ENCODE measurements around the gene CORO1C.

CORO1C gene

GRCh38 chr12:108613548-108613947 is 117.8 kb downstream of the CORO1C start:
- no peak for DNase-seq

GRCh38 chr12:108612788-108613282 is 118.5 kb downstream of the CORO1C start:
- DNase-seq = no peak

- DNase-seq = peak; percentile 33
Measured at GRCh38 chr12:108611884-108612415, 119.4 kb downstream of the CORO1C start.

GRCh38 chr12:108610856-108611605 is 120.3 kb downstream of the CORO1C start:
- no peak for DNase-seq

GRCh38 chr12:108610336-108610815 is 120.9 kb downstream of the CORO1C start:
- no peak for DNase-seq

GRCh38 chr12:108609537-108610335 is 121.6 kb downstream of the CORO1C start:
- no peak for DNase-seq

GRCh38 chr12:108608616-108609015 is 122.7 kb downstream of the CORO1C start:
- DNase-seq = no peak

GRCh38 chr12:108607981-108608600 is 123.2 kb downstream of the CORO1C start:
- no peak for DNase-seq

GRCh38 chr12:108606492-108606891 is 124.8 kb downstream of the CORO1C start:
- DNase-seq = no peak

- no peak for DNase-seq
Measured at GRCh38 chr12:108605690-108606406, 125.5 kb downstream of the CORO1C start.

GRCh38 chr12:108605000-108605689 is 126.2 kb downstream of the CORO1C start:
- DNase-seq = no peak

GRCh38 chr12:108604208-108604941 is 126.9 kb downstream of the CORO1C start:
- no peak for DNase-seq

- DNase-seq = no peak
Measured at GRCh38 chr12:108603743-108604142, 127.6 kb downstream of the CORO1C start.

- DNase-seq = no peak
Measured at GRCh38 chr12:108602976-108603704, 128.2 kb downstream of the CORO1C start.

- DNase-seq = no peak
Measured at GRCh38 chr12:108602209-108602705, 129.1 kb downstream of the CORO1C start.

GRCh38 chr12:108600702-108601007 is 130.7 kb downstream of the CORO1C start:
- DNase-seq = no peak

- no peak for DNase-seq
Measured at GRCh38 chr12:108599948-108600701, 131.2 kb downstream of the CORO1C start.

GRCh38 chr12:108599541-108599940 is 131.8 kb downstream of the CORO1C start:
- no peak for DNase-seq

GRCh38 chr12:108598553-108599250 is 132.6 kb downstream of the CORO1C start:
- no peak for DNase-seq
